Activated CD8-positive, alpha-beta memory T cell treated with anti-CD3 and anti-CD28 coated beads, Interleukin-2, amount 50 U/mL, for 4 hours (primary cell): ENCODE data around the gene ADGRV1.
A peak's percentile ranks its signal among the peaks of the same experiment; 100 is the strongest.

Experiments used
- DNase-seq: peaks from one replicate; pipeline ENCODE4 v3.0.0-alpha.2; 2020

Gene ADGRV1

DNA sequence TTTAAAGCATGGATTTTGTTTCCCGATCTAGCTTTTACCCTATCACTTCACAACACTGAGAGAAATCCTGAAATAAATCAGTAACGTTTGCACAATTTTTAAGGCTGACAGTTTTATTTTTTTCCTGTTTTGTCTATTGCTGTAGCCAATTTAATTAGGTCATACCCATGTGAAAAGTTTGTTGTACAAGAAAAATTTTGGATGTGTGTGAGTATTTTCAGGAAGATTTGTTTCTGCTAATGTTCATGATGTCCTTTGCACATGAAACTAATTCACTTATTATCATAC, 586.7 kb downstream of the ADGRV1 start:
- DNase-seq = no peak

- no peak for DNase-seq
These were observed 587.6 kb downstream of the ADGRV1 start for GRCh38 chr5:91146230-91146629.

GRCh38 chr5:91146905-91147600, 588.5 kb downstream of the ADGRV1 start:
- DNase-seq = no peak

DNA sequence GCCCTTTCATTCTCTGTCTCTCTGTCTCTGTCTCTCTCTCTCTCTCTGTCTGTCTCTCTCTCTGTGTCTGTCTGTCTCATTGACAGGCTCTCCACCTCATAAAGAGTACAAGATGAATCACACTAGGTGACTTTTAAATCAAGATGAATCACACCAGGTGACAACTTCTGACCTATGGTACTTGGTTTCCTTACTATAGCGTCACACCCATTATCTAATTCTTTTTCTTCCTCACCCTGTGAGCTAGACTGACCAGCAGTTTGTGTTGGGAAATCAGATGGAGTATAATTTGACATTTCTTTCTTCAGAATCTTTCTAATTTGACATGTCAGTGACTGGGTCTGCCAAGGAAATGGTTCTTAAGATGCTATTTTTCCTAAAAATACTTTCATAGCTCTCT, 591.6 kb downstream of the ADGRV1 start:
- DNase-seq = no peak

DNA sequence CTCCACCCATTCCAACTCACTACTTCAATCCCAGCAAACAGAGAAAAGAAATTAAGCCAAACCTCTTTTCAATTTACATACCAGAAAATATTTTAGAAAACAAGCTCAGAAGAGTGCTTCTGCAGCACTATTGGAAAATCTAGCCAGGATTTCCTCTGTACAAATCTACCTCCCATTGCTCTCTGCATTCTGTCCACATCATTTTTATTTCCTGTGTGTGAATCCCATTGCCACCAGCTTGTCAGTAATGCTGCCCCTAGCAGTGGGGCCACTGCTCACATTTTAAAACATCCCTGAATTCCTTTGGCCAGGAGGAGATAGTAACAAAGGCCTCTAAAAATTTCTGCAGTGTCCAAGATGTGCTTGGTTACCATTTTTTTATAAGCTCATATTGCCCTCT, 592.0 kb downstream of the ADGRV1 start:
- no peak for DNase-seq

DNA sequence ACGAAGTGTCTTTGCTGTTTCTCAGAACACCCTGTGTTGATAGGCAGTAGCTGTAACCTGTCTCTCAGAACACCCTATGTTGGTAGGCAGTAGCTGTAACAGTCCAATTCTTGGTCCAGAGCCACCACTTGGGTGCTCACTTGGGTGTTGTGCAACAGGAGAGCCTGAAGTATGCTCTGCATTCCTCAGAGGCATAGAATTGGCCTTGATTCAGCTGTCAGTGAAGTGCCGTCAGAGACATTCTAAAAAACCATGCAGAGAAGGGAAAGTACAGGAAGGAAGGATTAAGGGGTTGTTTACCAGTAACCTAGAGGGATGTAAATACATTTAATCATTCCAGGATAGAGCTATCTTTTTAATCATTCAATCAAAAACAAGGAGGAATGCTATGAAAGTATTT, 593.4 kb downstream of the ADGRV1 start:
- no peak for DNase-seq

- no peak for DNase-seq
These were observed 595.7 kb downstream of the ADGRV1 start for GRCh38 chr5:91154338-91154737.

DNA sequence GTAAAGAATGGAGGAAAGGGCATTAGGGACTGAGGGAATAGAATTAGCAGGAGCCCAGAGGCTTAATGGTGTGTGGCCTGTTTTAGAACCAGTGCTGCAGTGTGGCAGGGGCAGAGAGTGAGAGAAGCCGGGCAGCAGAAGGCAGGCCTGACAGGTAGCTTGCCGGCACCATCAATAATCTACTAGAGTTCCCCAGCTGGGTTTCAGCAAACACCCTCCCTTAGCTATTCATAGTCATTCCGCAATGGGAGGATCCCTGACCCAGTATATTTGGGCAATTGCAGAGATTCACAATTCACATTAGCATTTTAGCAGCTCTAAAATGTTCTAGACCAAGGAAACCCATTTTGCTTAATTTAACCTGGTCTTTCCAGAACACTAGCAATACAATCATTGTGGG, 596.7 kb downstream of the ADGRV1 start:
- no peak for DNase-seq

- no peak for DNase-seq
These were observed 597.6 kb downstream of the ADGRV1 start for GRCh38 chr5:91156242-91156641.

DNA sequence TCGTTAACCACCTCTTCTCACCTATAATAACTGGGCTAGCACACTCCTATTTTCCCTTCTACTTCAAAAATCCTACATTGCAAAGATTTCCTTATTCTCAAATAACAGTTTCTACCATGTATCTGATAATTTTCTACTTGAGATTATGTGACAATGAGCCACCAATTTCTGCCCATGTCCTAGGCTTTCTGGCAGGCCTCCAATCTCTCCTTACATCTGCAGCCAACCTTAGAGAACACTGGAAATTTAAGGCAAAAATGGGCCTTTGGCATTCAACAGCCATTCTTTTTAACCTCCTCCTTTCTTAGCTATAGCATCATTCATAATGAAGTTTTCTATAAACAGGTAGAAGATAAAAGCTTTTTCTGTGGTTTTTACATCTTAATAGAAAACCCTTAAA, 599.4 kb downstream of the ADGRV1 start:
- DNase-seq = no peak

DNA sequence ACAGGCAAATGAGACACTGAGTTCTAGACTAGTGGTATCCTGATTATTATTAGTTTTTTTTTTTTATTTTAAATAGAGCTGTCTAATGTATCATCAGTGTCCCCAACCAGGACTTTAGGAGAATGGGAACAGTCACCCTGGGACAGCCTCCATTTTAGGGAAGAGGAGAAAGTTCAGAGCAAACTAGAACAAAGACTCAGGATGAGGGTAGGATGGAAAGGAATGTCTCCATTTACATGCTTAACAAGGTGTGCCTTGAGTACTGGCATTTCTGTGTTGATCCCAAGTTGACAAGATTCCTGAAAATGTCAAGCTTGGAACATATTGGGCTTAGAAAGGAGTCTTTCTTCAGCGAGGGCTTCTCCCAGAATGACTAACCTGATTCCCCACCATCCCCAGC, 601.0 kb downstream of the ADGRV1 start:
- DNase-seq = no peak

- no peak for DNase-seq
These were observed 602.2 kb downstream of the ADGRV1 start for GRCh38 chr5:91160714-91161285.

GRCh38 chr5:91162534-91163381, 604.2 kb downstream of the ADGRV1 start:
- DNase-seq = peak; percentile 39

GRCh38 chr5:91164424-91164823, 605.8 kb downstream of the ADGRV1 start:
- no peak for DNase-seq

GRCh38 chr5:91166059-91166807, 607.6 kb downstream of the ADGRV1 start:
- no peak for DNase-seq

DNA sequence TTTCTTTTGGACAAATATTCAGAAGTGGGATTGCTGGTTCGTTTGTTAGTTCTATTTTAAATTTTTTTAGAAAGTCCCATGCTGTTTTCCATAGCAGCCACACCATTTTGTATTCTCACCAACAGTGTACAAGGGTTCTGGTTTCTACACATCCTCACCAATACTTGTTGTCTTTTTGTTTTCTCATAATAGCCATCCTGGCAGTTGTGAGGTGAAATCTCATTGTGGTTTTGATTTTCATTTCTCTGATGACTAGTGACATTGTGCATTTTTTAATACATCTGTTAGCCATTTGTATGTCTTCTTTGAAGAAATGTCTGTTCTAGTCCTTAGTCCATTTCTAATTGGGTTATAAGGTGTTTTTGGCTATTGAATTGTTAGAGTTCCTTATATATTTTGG, 610.3 kb downstream of the ADGRV1 start:
- DNase-seq = no peak

DNA sequence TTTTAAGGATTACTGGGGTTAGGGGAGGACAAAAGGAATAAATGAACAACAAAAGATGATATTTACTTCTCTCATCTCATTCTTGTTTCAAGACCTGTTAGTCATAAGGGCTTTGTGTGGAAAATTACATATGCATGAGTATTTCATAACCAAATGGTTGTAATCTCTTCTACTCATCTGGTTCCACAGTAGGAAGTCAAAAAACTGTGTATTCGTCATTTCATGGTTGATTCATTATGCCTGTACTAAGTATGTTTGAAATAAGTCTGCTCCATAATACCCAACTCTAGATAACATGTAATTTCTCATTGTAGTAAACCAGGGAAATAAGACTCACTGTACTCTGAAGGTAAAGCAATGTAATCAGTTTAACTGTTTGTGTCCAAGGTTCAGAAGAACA, 611.7 kb downstream of the ADGRV1 start:
- DNase-seq = no peak

DNA sequence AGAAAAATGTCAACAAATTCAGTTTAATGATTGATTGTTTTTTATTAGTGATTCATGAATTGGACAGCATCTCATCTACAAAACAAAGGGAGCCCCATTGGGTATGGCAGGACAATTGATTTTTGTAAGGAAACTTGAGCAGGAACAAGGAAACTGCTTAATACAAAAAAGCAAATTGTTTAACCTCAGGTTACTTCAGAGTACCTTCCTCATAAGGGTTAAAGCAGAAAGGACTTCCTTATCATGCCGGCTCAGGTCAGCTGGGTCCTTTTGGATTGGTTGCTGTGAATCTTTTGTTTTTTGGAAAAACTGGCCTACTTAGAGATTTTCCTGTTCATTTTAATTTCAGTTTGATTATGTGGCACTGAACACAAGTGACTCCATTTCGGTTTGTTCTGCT, 612.7 kb downstream of the ADGRV1 start:
- DNase-seq = no peak

DNA sequence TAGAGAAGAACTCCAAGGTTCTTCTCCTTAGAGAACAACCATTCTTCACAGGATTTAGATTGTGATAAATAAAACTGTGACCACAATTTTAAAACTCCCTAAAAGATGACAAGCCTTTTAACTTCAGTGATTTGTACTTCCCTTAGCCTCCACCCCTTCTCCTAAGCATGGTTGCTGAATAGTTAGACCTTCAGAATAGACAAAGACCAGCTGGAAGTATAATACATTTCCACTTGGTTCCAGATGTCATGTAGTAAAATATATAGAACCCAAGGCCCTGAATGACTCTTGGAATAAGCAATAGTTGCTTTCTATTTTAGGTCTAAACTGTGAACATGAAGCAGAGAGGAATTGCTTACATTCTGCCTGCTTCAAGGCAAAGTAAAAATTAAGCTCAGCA, 615.8 kb downstream of the ADGRV1 start:
- no peak for DNase-seq

DNA sequence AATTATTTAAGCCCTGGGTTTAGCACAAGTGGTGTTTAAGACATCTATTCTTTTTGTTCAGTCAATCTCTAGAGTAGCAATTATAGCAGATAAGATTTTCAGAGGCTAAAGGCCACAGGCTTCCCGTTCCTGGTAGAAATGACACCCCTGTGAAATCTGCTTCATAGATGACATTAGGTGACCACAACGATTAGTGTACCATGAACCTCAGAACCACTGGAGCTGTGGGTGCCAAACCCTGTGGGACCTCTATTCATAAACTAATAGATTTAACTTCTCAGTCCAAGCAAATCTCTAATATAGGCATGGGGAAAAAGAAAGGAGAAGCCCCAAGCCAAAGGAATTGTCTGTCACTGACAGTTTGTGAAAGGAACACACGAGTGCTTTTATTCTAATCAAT, 617.1 kb downstream of the ADGRV1 start:
- no peak for DNase-seq

GRCh38 chr5:91176288-91177016, 617.9 kb downstream of the ADGRV1 start:
- no peak for DNase-seq

DNA sequence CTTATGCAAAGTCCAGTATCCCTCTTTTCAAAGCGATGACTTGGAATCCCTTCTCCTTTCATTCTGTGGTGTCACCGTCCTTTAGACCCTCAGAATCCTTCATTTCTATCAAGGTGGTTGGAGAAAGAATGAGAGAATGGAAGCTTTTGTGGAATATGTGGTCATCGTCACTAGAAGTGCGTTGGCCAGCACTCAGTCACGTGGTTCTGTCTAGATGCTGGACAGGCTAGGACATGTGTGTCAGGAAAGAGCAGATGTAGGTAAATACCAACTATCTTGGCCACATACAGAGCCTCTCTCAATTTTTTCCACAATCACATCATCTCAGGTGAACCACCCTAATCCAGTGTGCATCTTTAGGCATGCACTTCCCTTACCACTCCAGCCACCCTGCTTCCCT, 618.5 kb downstream of the ADGRV1 start:
- DNase-seq = no peak

- no peak for DNase-seq
These were observed 619.0 kb downstream of the ADGRV1 start for GRCh38 chr5:91177639-91178038.
